ENCODE measurements around the gene CBARP. TPM values are rescaled to one million over a fixed set of nuclear protein-coding genes. Genes with fewer than 3 reads are reported as not detected.
A peak's percentile ranks its signal among the peaks of the same experiment; 100 is the strongest.

CBARP gene
- total RNA-seq, 2 donors from 2014 or later = 21.5 to 28.5 TPM

- 97 to 98% methylated on average over 98 to 100 of the region's 100 CpGs for WGBS, 2 experiments (ENCODE audit: insufficient coverage in 1 of 2, insufficient read length in 1 of 2)
- Histone ChIP-seq H3K36me3 (ENCODE audit: control insufficient read depth, insufficient read depth, low read length) (peaks cover 7% of the 10 kb centered on the region), H3K27me3 (ENCODE audit: control insufficient read depth, insufficient read depth, low read length, poor library complexity, severe bottlenecking) (no peaks in the 10 kb centered on the region), H3K4me3 (ENCODE audit: low read length) (no peak overlapping the region), H3K9ac (ENCODE audit: extremely low read depth, low read length, poor library complexity, severe bottlenecking) (no peak overlapping the region), H3K9me3 (ENCODE audit: control insufficient read depth, low read length) (no peaks in the 10 kb centered on the region), H3K27ac (ENCODE audit: low read depth, low read length) (no peak overlapping the region), H3K4me1 (ENCODE audit: control insufficient read depth, insufficient read depth, low read length) (no peaks in the 10 kb centered on the region)
- DNase-seq = no peak
- Mint-ChIP-seq H3K4me1 (no peaks in the 10 kb centered on the region), H3K36me3 (ENCODE audit: low read depth) (peaks cover 15% of the 10 kb centered on the region), H3K9me3 (no peaks in the 10 kb centered on the region), H3K4me3 (no peak overlapping the region), H3K27ac (no peak overlapping the region), H3K27me3 (ENCODE audit: insufficient read depth) (no peaks in the 10 kb centered on the region)
- TF ChIP-seq CTCF (conservative IDR thresholded peaks at IDR 0.05) = no peak
These were observed 9.4 kb downstream of the CBARP start for GRCh38 chr19:1228161-1228957.

- H3K9me3 Mint-ChIP-seq = no peaks in the 10 kb centered on the region
- no peak overlapping the region for H3K4me3 ChIP-seq (ENCODE audit: low read length)
- 96 to 98% methylated on average over 23 to 56 of the region's 56 CpGs for WGBS, 2 experiments (ENCODE audit: insufficient coverage in 1 of 2, insufficient read length in 1 of 2)
- H3K27ac Mint-ChIP-seq = no peak overlapping the region
- H3K27me3 ChIP-seq (ENCODE audit: control insufficient read depth, insufficient read depth, low read length, poor library complexity, severe bottlenecking) = no peaks in the 10 kb centered on the region
- H3K4me3 Mint-ChIP-seq = no peak overlapping the region
- no peaks in the 10 kb centered on the region for H3K4me1 ChIP-seq (ENCODE audit: control insufficient read depth, insufficient read depth, low read length)
- peaks cover 16% of the 10 kb centered on the region for H3K36me3 Mint-ChIP-seq (ENCODE audit: low read depth)
- no peaks in the 10 kb centered on the region for H3K27me3 Mint-ChIP-seq (ENCODE audit: insufficient read depth)
- no peak overlapping the region for H3K9ac ChIP-seq (ENCODE audit: extremely low read depth, low read length, poor library complexity, severe bottlenecking)
- no peaks in the 10 kb centered on the region for H3K9me3 ChIP-seq (ENCODE audit: control insufficient read depth, low read length)
- TF ChIP-seq CTCF (conservative IDR thresholded peaks at IDR 0.05) = no peak
- DNase-seq = no peak
- no peaks in the 10 kb centered on the region for H3K4me1 Mint-ChIP-seq
- no peak overlapping the region for H3K27ac ChIP-seq (ENCODE audit: low read depth, low read length)
- H3K36me3 ChIP-seq (ENCODE audit: control insufficient read depth, insufficient read depth, low read length) = peaks cover 10% of the 10 kb centered on the region
These were observed 10.3 kb downstream of the CBARP start for GRCh38 chr19:1227304-1228054.

GRCh38 chr19:1226522-1227303 is 11.1 kb downstream of the CBARP start:
- H3K27ac ChIP-seq (ENCODE audit: low read depth, low read length) = no peak overlapping the region
- Mint-ChIP-seq H3K27ac (no peak overlapping the region), H3K36me3 (ENCODE audit: low read depth) (peaks cover 12% of the 10 kb centered on the region), H3K27me3 (ENCODE audit: insufficient read depth) (no peaks in the 10 kb centered on the region), H3K4me3 (no peak overlapping the region), H3K4me1 (no peaks in the 10 kb centered on the region), H3K9me3 (no peaks in the 10 kb centered on the region)
- peaks cover 5% of the 10 kb centered on the region for H3K36me3 ChIP-seq (ENCODE audit: control insufficient read depth, insufficient read depth, low read length)
- H3K4me1 ChIP-seq (ENCODE audit: control insufficient read depth, insufficient read depth, low read length) = no peaks in the 10 kb centered on the region
- H3K27me3 ChIP-seq (ENCODE audit: control insufficient read depth, insufficient read depth, low read length, poor library complexity, severe bottlenecking) = no peaks in the 10 kb centered on the region
- H3K4me3 ChIP-seq (ENCODE audit: low read length) = no peak overlapping the region
- H3K9me3 ChIP-seq (ENCODE audit: control insufficient read depth, low read length) = no peaks in the 10 kb centered on the region
- peak; percentile 66 for DNase-seq
- 97% methylated on average over 36 to 50 of the region's 50 CpGs for WGBS, 2 experiments (ENCODE audit: insufficient coverage in 1 of 2, insufficient read length in 1 of 2)
- no peak overlapping the region for H3K9ac ChIP-seq (ENCODE audit: extremely low read depth, low read length, poor library complexity, severe bottlenecking)
- TF ChIP-seq CTCF (conservative IDR thresholded peaks at IDR 0.05) = peak; percentile 16

Measured in endodermal cell (in vitro differentiated cells).